HFFc6 (cell line): Measurements from ENCODE around the gene MAP1B. TPM values are rescaled to one million over a fixed set of nuclear protein-coding genes. Genes with fewer than 3 reads are reported as not detected.
"Not testable (repeated sequence)": the region's sequence is repeated elsewhere in the genome, so short reads cannot be mapped to it uniquely, and the experiment has no call there.

Source experiments
- DNase-seq: peaks from one replicate; pipeline ENCODE4 v3.0.0-alpha.2; 2018
- H3K27ac Mint-ChIP-seq: 2 replicates; pipeline ENCODE4 v1.8.0; 2020; ENCODE audit warnings: mild to moderate bottlenecking, mixed read lengths
- H3K27me3 Mint-ChIP-seq: 2 replicates; pipeline ENCODE4 v1.8.0; 2021; ENCODE audit warnings: mild to moderate bottlenecking, moderate library complexity, mixed read lengths; ENCODE audit not compliant: insufficient read depth
- H3K36me3 Mint-ChIP-seq: 2 replicates; pipeline ENCODE4 v1.8.0; 2021; ENCODE audit warnings: low read depth, mixed read lengths
- H3K4me1 Mint-ChIP-seq: 2 replicates; pipeline ENCODE4 v1.8.0; 2020; ENCODE audit warnings: low read depth, mixed read lengths
- H3K4me3 Mint-ChIP-seq: 2 replicates; pipeline ENCODE4 v1.8.0; 2020; ENCODE audit warnings: mild to moderate bottlenecking, moderate library complexity, mixed read lengths
- H3K9me3 Mint-ChIP-seq: 2 replicates; pipeline ENCODE4 v1.8.0; 2020; ENCODE audit warnings: mild to moderate bottlenecking, mixed read lengths
- total RNA-seq, 6 experiments: library from RNA; stranded (reverse); fragmentation: NEBNext Ultra II Directional; extraction: Animal tissue kit (Norgen Biotek cat#: 25700); gene quantifications; 2 replicates in 1 of 6; 3 replicates in 5 of 6; pipeline ENCODE4 v1.2.3, GENCODE V29; 2021
- TF ChIP-seq, protein P1 (sequence below): fragments of 200-600 bp; sonication (generic); IDR thresholded peaks from 2 replicates; pipeline ENCODE4 v1.5.0; 2021; ENCODE audit warnings: antibody characterized with exemption, mild to moderate bottlenecking

MAP1B gene
- total RNA-seq, 6 experiments from 2014 or later = 164 to 272 (median 235) TPM

DNA sequence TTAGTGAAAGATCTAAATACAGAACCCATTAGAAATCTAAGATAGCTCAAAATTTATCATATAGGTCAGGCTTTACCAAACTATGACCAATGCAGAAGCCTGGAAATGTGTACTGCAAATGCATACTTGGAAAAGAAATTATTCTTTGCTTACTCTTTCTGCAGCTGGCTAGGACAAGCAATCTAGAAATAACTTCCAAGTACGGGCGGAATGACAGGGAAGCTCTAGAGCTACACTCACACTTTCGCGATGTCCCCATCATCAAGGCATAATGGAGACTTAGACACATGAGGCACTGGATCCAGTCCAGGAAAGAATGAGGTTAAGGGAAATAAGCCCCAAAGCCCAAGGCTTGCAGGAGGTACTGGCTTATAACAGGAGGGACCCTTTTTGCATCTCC lies 22.4 kb upstream of the MAP1B start:
- H3K36me3 Mint-ChIP-seq = no peaks in the 10 kb centered on the region
- TF ChIP-seq, protein P1, sequence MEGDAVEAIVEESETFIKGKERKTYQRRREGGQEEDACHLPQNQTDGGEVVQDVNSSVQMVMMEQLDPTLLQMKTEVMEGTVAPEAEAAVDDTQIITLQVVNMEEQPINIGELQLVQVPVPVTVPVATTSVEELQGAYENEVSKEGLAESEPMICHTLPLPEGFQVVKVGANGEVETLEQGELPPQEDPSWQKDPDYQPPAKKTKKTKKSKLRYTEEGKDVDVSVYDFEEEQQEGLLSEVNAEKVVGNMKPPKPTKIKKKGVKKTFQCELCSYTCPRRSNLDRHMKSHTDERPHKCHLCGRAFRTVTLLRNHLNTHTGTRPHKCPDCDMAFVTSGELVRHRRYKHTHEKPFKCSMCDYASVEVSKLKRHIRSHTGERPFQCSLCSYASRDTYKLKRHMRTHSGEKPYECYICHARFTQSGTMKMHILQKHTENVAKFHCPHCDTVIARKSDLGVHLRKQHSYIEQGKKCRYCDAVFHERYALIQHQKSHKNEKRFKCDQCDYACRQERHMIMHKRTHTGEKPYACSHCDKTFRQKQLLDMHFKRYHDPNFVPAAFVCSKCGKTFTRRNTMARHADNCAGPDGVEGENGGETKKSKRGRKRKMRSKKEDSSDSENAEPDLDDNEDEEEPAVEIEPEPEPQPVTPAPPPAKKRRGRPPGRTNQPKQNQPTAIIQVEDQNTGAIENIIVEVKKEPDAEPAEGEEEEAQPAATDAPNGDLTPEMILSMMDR = no peak
- H3K4me1 Mint-ChIP-seq = no peaks in the 10 kb centered on the region
- peaks cover 6% of the 10 kb centered on the region for H3K27me3 Mint-ChIP-seq
- no peak overlapping the region for H3K27ac Mint-ChIP-seq
- H3K9me3 Mint-ChIP-seq = no peaks in the 10 kb centered on the region
- DNase-seq = no peak
- H3K4me3 Mint-ChIP-seq = no peak overlapping the region

DNA sequence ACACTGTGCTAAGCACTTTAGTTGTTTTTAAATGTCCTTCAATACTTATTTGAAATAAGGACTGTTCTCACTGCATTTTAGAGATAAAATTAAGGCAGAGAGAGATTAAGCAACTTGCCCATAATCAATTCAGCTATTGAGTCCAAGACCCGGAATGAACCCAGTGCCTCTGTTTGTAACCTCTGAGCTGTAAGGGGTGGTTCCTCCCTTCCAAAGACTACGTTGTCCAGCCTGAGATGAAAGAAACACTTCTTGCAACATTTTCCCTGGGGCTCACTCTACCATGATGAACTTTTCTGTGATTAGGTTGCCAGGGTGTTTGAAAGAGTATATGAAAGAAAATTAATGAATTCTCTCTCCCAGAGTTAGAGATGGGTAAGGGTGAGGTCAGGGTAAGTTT lies 22.0 kb upstream of the MAP1B start:
- no peaks in the 10 kb centered on the region for H3K9me3 Mint-ChIP-seq
- peaks cover 6% of the 10 kb centered on the region for H3K27me3 Mint-ChIP-seq
- H3K36me3 Mint-ChIP-seq = no peaks in the 10 kb centered on the region
- TF ChIP-seq, protein P1 = no peak
- no peak overlapping the region for H3K4me3 Mint-ChIP-seq
- H3K4me1 Mint-ChIP-seq = no peaks in the 10 kb centered on the region
- no peak for DNase-seq
- no peak overlapping the region for H3K27ac Mint-ChIP-seq

DNA sequence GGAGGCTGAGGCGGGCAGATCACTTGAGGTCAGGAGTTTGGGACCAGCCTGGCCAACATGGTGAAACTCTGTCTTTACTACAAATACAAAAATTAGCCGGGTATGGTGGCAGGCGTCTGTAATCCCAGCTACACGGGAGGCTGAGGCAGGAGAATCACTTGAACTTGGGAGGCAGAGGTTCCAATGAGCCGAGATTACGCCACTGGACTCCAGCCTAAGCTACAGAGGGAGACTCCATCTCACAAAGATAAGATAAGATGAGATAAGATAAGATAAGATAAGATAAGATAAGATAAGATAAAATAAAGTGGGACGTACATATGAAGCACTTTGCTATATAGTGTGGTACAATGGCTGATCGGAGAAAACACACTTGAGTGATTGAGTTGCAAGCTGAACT lies 17.6 kb upstream of the MAP1B start:
- not testable (repeated sequence) for DNase-seq, H3K27ac Mint-ChIP-seq, H3K27me3 Mint-ChIP-seq, H3K4me3 Mint-ChIP-seq, H3K36me3 Mint-ChIP-seq, H3K9me3 Mint-ChIP-seq
- peaks cover 10% of the 10 kb centered on the region for H3K4me1 Mint-ChIP-seq

DNA sequence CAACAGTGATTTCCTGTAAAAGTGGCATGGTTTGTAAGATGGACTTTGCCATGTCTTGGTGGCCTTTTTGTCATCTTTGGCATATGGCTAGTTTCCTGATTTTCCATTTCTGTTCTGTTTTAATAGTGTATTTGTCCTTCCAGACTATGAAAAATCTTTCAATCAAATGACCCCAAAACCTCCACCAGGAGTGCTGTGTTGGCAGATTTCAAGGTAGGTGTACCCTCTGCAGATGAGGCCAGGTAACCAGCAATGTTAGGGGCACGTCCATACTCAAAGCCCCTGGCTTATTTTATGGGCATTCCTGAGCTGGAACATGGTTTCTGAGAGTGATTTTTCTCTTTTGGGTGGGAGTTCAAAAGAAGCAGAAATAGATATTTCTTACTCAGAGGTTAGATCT lies 15.2 kb upstream of the MAP1B start:
- TF ChIP-seq, protein P1 = no peak
- H3K4me1 Mint-ChIP-seq = peaks cover 17% of the 10 kb centered on the region
- no peaks in the 10 kb centered on the region for H3K36me3 Mint-ChIP-seq
- no peaks in the 10 kb centered on the region for H3K27me3 Mint-ChIP-seq
- no peak overlapping the region for H3K4me3 Mint-ChIP-seq
- no peak overlapping the region for H3K27ac Mint-ChIP-seq
- DNase-seq = no peak
- no peaks in the 10 kb centered on the region for H3K9me3 Mint-ChIP-seq

DNA sequence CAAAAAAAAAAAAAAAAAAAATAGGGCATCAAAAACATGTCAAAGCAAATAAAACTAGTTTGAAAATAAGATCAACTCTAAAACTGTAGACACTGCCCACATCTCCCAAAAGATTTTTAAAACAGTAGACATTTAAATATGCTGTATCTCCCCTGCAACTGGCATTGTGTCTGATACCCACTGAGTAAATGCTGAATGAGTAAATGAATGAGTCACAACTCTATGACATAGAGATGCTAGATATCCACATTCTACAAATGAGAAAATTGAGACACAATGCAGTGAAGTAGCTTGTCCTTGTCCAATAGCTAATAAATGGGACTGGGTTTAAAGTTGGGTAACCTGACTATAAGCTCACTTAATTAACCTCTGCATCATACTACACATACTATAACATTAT lies 14.1 kb upstream of the MAP1B start:
- peaks cover 18% of the 10 kb centered on the region for H3K4me1 Mint-ChIP-seq
- peak; percentile 50 for DNase-seq
- TF ChIP-seq, protein P1 = no peak
- no peak overlapping the region for H3K27ac Mint-ChIP-seq
- H3K4me3 Mint-ChIP-seq = no peak overlapping the region
- H3K27me3 Mint-ChIP-seq = no peaks in the 10 kb centered on the region; the same call in 1 of the 2 replicates
- no peaks in the 10 kb centered on the region for H3K36me3 Mint-ChIP-seq
- no peaks in the 10 kb centered on the region for H3K9me3 Mint-ChIP-seq

DNA sequence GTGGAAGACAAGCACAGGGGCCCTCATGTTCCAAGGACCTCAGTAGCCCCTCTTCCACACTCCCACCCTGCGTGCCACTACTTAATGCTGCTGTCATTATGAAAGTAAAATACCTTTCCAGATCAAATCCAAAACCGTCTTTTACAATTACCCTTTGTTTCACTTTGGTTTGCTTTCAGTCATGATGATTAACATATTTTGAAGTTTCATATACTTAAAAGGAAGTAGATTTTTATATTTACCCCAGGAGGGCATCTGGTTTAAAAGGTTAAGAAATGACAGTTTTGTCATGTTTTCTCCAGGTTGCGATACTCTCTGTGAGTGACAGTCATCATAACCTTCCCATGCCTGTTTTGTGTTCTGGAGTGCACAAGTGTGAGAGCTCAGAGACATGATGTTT lies 13.5 kb upstream of the MAP1B start:
- no peaks in the 10 kb centered on the region for H3K36me3 Mint-ChIP-seq
- no peak overlapping the region for H3K4me3 Mint-ChIP-seq
- no peak for DNase-seq
- TF ChIP-seq, protein P1 = no peak
- peaks cover 18% of the 10 kb centered on the region for H3K4me1 Mint-ChIP-seq
- no peak overlapping the region for H3K27ac Mint-ChIP-seq
- no peaks in the 10 kb centered on the region; the same call in 1 of the 2 replicates for H3K27me3 Mint-ChIP-seq
- H3K9me3 Mint-ChIP-seq = no peaks in the 10 kb centered on the region
